GM18499 (cell line): ENCODE measurements around the gene RAI14.

Source experiments
- ATAC-seq: cut with Tn5 transposase; IDR thresholded peaks from one replicate; pipeline ENCODE4 v1.9.1; 2021; ENCODE audit warnings: moderate number of reproducible peaks; ENCODE audit not compliant: insufficient read depth, unreplicated experiment

The RAI14 gene

DNA sequence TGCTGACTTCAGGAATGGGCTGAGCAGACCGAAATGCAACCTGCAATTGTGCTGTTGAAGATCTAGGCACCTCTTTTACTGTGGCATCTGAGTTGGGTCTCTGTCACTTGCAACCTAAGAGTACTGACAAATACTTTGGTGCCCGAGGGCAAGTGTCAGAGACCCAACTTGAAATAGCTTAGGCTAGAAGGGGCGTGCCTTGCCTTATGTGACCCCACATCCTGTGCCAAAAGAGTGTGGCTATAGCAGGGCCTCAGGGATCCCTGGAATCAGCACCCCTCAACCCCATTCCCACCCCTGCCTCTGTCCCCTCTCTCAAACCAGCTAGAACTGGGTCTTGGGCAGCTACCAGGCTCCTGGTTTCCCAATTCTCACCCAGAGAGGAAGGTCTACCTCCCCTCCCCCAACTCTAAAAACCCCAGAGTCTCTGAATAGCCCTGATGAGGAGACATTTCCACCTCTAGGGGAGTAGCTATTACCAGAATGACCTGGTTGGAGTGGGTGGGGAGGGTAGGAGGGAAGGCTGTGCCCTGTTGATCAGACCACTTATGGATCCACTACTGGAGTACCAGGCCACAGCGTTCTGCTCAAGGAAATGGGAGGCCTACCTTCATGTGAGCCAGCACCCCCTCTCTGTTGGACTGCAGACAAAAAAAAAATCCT lies 17.5 kb downstream of the RAI14 start:
- ATAC-seq: no peak

DNA sequence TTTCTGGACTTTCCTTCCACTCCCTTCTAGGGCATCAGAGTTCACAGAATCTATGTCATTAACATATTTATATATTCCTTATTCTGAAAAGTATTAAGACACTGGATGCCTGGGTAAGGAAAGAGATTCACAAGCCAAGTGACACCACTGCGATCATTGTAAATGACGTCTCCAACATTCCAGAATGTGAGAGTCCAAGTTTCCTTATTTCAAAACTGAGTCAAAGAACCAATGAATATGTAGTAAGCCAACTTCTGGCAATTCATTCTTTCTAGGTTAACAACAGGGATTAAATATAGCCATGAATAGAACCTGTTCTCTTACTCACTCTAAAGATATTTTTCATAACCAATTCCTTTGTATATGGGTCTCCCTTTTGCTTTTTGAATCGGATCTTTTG lies 18.1 kb downstream of the RAI14 start:
- no peak for ATAC-seq

DNA sequence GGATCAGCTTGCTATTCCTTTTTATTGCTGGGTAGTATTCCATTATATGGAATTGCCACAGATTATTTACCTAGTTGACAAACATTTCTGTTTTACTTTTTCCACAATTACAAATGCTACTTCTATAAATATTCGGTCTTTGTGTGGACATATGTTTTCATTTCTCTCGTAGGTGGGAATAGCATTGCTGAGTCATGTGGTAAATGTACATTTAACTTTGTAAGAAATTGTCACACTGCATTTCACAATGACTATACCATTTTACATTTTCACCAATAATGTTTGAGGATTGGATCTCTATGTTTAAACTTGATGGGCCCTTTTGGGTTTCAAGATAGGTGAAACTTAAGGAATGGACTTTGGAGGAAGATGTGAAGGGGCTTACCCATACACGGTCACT lies 19.7 kb downstream of the RAI14 start:
- ATAC-seq: no peak

DNA sequence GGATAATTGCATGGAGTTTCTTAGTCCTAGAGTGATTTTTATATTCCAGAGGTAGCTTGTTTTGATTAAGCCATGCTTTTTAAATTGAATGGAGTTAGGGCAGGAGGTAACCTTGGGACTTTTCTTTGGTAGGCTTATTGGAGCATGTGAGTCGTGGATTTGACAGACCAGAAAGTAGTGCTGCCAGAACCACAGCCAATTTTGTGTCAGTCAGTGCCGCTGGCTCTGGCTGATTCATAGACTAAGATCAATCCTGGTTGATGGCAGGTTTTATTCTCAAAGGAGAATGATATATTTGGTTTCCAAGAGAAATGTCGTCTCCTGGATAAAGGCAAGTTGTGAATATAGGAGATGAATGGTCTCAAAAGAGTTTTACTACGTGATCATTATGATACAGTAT lies 20.3 kb downstream of the RAI14 start:
- ATAC-seq: no peak

DNA sequence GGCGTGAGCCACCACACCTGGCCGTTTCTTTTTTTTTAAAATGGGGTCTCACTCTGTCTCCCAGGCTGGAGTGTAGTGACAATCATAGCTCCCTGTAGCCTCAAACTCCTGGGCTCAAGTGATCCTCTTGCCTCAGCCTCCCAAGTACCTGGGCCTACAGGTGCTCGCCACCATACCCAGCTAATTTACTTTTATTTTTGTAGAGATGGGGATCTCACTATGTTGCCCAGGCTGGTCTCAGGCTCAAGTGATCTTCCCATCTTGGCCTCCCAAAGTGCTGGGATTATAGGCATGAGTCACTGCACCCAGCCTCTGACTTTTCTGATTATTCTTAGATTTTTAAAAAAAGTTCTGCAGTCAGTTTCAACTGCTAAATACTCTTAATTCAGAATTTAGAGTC lies 21.3 kb downstream of the RAI14 start:
- ATAC-seq: no peak

DNA sequence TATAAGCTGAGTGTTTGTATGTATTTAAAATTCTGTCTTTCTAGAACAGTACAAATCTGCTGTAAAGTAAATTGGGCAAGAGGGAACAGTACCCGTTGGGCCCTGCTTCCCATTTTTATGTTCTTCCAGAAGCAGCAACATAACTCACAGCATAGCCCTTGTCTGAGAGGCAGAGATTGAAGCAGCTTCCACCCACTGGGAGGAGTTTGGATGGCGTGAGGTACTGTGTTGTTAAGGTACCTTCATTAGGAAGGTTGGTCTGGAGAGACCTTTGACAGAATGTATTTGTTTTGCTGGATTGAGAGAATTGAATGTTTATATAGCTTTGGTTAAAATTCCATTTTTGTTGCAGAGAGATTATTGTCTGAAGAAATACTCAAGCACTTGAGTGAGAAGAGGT lies 24.8 kb downstream of the RAI14 start:
- ATAC-seq: no peak

DNA sequence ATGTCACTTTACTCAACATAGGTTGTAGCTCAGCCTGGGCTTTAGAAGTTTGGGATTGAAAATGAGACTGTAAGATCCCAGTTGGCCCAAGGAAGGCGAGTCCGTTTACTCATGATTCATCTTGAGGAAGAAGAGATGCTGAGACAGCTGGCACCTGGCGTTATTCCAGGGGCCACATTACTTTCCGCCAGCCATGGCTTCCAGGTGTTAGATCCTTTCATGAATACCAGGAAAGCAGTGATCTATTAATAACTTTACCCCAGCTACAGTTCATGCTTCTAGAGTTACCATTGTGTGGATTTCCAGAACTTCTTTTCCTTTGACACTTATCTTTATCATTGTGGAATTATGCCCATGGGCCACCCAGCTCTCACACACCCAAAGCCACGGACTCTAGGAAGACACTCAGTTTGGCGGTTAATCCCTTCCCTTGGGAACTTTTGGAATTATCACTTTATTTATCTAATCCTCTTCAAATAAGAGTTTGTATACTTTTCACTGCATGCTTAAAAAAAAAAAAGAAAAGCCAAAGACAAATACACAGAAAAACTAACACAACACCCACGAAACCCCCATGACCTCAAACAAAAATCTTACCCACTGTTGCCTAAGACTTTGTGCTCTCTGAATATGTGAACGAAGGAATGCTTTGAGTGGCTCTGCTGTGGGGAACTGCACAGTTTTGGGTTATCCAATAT lies 26.9 kb downstream of the RAI14 start:
- ATAC-seq: no peak

DNA sequence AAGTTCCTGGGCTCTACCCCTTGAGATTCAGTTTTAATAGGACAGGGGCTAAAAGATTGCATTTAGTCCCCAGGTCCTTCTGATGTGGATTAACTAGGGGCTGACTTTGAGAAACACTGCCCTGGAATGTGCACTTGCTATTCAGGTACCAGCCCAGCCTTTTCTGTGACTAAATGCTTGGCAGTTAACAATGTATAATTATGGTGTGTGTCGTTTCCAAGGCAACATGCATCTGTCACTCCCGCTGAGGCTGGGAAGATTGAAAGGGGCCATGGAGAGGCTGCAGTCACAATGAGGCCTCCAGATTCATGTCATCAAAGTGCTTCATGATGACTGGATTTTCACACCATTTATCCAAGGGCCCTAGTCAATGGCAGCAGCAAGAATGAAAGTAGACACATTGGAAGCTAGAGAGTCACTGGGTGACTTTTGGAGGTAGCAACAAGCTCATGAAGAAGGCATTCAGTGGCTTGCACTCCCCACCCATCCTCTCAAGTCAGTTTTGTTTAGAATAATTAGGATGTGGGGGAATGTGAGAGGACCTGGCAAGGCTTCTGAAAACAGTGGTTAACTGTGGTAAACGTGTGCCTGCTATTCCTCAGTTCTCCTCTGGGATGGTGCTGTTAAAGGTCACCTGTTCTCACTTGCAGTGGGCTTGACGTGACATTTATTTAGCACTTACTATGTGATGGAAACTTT lies 28.3 kb downstream of the RAI14 start:
- no peak for ATAC-seq

DNA sequence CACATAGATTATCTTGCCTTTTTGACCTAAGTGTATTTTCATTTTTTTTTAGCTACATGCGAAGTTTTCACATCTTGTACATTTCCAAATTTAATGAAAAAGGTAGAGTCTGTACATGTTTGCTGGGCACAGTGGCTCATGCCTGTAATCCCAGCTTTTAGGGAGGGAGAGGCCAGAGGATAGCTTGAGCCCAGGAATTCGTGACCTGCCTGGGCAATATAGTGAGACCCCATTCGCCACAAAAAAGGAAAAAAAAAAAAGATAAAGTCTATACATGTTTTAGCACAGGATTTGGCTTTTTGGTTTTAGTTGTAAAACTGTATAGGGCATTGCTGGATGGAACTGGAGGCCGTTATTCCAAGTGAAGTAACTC lies 28.8 kb downstream of the RAI14 start:
- no peak for ATAC-seq

DNA sequence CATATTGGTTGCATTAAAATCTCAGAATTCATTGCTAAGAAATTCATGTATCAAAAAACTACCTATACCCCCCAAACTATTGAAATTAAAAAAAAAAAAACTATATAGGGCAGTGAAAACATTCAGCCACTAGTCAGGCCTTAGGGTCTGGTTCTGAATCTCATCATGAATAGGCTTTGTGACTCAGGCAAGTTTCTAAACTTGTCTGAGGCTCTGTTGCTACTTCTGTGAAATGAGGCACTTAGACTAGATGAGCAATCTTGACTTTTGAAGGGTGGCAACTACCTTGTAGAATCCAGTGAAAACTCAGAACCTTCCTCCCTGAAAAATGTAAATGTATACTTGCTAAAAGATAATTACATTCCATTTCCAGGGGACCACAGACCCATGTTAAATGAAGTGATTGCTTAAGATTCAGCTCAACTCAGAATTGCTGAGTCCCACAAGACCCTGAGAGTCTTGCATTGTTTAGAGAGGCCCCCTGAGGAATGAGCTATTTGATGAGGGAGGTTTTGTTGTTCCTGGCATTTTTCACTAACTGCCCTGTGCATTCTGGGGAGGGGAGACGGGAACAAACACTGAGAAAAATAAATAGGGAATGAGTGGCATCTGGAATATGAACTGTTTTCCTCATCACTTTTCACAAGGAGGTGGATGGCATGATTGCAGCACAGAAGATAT lies 29.5 kb downstream of the RAI14 start:
- no peak for ATAC-seq

DNA sequence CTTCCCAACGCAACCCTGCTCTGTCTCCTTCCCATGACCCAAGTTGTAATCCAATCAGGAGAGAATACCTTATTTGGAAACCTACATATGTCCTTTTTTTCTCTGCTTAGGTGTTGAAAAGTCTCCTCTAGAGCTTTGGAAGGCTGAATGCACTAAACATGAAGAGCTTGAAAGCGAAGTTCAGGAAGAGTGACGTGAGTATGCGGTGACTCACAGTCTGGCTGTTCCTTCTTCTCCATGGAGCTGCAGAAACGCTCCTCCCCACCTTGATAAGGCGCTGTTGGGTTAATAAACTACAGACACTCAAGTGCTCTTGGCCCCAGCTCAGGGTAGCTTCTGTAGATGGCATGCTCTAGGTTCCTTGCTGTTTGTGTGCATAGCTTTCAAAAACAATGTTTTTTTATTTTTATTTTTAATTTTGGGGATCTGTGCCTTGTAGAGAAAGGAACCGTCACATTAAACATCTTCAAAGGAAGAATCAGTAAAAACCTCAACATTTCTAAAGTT lies 30.7 kb downstream of the RAI14 start:
- ATAC-seq: no peak

DNA sequence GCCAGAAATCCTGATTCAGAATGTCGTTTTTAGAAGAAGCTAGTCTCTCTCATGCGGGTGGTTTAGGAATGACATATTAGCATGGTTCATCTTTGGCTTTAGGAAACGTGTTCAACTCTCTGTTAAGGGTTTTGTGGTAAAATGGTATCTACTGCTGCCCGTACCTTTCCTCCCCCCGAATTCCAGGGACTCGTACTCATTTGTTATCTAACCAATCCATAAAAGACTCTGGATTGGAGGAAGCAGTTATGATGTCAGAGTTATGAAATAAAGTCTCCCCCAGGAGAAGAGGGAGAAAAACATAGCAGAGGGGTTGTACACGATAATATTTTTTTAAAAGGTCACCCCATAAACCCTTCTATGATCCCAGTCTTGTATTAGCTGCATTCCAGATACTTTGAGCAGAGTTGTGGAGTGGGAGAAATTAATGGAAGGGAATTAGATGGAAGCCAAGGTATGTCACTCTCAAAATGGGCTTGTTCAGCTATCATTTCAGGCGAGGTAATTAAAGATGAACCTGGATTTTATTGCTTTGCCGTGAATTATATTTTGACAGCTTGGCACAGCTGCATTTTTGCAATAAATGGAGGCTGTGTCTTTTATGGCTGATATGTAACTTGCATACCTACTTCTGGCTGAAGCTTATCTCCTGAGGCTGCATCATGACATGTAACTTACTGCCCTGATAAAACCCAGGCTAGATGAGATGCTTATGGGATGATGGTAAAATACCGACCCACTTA lies 31.3 kb downstream of the RAI14 start:
- no peak for ATAC-seq

DNA sequence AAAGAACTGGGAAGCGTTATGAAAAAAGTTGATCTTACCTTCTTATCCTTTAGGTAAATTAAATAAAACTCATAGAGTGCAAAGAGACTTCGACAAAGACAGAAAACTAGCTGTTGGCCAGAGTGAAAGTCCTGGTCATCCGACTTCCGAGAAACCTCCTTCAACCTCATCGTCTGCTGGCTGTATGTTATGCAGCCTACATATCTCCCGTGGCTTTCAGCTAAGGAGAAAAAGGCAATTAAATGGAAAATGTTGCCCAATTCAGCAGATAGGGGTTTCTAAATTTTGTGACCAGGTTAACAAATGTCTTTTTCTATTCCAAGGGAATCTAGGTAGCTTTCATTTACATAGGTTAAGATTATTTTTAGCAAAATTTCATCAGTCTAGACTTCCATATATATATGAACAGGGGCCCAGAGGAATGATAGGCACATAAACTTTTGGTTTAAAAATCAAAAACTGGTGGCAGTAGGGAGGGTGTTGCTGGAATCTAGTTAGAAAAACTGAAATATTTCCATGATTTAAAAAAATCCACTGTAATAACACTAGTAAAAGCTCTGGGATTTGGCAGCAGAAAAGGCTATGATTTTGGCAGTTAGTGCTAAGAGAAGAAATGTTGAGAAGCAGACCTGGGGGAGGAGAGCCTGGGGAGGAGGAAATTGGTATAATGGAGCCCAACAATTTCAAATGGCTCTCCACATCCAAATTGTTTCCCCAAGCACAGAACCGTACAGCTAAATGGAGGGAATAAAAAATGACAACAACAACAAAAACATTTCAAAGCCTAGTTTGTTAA lies 32.1 kb downstream of the RAI14 start:
- no peak for ATAC-seq

DNA sequence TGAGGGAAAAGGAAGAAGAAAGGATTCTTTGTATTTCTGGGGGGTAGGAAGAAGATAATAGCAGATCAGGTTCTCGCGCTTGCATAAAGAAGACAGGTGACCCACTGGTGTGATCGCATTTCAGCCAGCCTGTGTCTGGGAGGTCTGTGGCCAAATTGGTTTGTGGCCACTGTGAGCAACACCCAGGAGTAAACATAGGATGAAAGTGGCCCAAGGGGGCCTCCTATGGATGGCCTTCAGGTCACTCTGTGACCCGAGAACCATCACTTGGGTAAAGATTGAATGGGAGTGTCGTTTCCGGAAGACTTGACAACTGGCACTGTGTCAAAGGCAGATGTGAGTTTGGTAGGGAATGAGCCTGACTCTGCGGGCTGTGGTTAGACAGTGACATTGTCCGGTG lies 34.2 kb downstream of the RAI14 start:
- no peak for ATAC-seq

DNA sequence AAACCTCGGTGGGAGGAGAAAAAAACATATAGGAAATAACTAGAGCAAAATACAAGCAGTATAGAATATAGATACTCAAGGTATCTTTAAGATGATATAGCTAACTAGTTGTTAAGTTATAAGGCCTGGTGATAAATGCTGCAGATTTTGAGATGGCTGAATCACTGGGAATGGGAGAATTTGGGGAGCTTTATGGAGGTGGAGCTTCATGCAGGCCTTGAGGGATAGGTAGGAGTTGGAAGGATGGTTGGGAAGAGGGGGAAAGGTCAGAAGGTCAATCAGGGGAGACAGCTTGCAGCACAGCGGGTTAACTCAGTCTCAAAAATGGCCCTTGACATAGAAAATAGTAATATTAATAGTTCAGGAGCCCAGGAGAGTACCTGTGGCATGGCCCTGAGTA lies 34.8 kb downstream of the RAI14 start:
- no peak for ATAC-seq

DNA sequence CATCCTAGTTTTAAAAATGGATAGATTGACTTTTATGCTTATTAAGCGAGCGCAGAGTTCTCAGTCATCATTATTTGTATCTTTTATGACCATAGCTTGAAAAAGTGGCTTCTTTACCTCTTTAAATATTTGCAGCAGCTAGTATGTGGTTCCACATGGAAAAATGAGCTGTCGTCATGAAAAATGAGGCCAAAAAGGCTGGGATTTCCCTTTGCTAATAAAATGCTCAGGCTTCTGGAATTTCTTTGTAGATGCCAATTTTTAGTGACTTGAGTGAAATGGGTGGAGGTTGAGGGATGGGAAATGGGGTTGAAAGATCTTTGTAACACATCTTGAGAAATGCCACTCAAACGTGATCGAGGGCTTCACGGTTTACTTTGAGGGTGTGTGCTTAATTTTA lies 35.2 kb downstream of the RAI14 start:
- ATAC-seq: no peak

DNA sequence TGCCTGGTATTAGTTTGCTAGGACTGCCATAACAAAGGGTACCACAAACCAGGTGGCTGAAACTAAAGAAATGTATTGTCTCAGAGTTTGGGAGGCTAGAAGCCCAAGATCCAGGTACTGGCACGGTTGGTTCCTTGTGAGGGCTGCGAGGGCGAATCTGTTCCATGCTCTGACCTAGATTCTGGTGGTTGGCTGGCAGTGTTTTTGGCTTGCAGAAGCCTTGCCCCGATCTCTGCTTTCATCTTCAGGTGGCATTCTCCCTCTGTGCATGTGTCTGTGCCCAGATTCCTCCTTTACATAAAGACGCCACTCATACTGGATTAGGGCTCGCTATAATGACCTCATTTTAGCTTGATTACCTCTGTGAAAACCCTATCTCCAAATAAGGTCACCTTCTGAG lies 36.7 kb downstream of the RAI14 start:
- ATAC-seq: no peak

DNA sequence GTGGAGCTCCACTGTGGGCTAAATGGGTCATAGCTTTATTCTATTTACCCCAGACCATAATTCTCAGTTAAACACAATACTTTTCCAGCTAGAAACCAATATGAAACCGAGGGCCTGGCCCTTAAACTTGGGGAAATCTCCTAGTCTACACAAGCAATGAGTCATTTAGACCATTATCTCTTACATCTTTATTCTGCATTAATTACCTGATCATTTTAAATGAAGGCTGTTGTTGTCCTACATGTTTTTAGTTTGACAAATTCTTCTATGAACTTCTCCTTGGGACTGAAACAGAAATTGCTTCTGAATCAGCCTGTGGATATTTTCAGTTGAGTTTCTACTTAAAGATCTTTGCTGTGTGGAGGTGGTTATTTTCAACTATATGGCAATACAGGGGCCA lies 37.9 kb downstream of the RAI14 start:
- no peak for ATAC-seq

DNA sequence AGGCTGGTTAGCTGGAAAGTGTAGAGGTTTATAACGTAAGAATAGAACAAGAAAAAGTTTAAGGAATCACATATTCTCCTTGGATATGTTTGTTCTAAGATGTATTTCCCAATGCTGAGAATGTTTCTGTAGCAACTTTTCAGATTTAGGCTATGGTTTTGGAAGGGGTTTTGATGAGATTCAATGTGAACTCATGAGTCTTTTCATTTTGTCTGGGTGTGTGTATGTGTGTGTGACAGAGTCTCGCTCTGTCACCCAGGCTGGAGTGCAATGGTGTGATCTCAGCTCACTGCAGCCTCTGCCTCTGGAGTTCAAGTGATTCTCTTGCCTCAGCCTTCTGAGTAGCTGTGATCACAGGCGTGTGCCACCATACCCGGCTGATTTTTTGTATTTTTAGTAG lies 38.6 kb downstream of the RAI14 start:
- no peak for ATAC-seq
